DOHH2 (cell line): Measurements from ENCODE around the gene AJAP1.

Experiments used
- H3F3A ChIP-seq: fragments of 200-600 bp; sonication (generic), shearing (Covaris generic); 2 replicates; pipeline ENCODE4 v1.6.0; 2016; ENCODE audit warnings: antibody characterized with exemption, mild to moderate bottlenecking; ENCODE audit not compliant: control insufficient read depth, insufficient read depth
- H3K27ac ChIP-seq: fragments of 200-600 bp; sonication (generic); 2 replicates; pipeline ENCODE4 v1.5.1; 2014; ENCODE audit warnings: low read depth, mild to moderate bottlenecking, low read length, moderate library complexity
- H3K27me3 ChIP-seq: fragments of 200-600 bp; sonication (generic); 2 replicates; pipeline ENCODE4 v1.6.1; 2014; ENCODE audit warnings: mild to moderate bottlenecking, low read length, mixed read lengths; ENCODE audit not compliant: control insufficient read depth
- H3K36me3 ChIP-seq: fragments of 200-600 bp; sonication (generic); 2 replicates; pipeline ENCODE4 v1.6.1; 2014; ENCODE audit warnings: mild to moderate bottlenecking, low read length, moderate library complexity, mixed read lengths; ENCODE audit not compliant: control insufficient read depth
- H3K4me1 ChIP-seq: fragments of 200-600 bp; sonication (generic); 2 replicates; pipeline ENCODE4 v1.6.1; 2014; ENCODE audit warnings: mild to moderate bottlenecking, low read length, mixed read lengths; ENCODE audit not compliant: control insufficient read depth
- H3K4me2 ChIP-seq: fragments of 200-600 bp; sonication (generic); 2 replicates; pipeline ENCODE4 v1.6.0; 2014; ENCODE audit warnings: mild to moderate bottlenecking, low read length, moderate library complexity
- H3K4me3 ChIP-seq: fragments of 200-600 bp; sonication (generic); 2 replicates; pipeline ENCODE4 v1.5.1; 2014; ENCODE audit warnings: mild to moderate bottlenecking, low read length, mixed read lengths
- H3K79me2 ChIP-seq: fragments of 200-600 bp; sonication (generic); 2 replicates; pipeline ENCODE4 v1.6.1; 2014; ENCODE audit warnings: mild to moderate bottlenecking, low read length, mixed read lengths; ENCODE audit not compliant: control insufficient read depth
- H3K9me2 ChIP-seq: fragments of 200-600 bp; sonication (generic); replicated peaks from 2 replicates; pipeline ENCODE4 v1.6.1; 2014; ENCODE audit warnings: mild to moderate bottlenecking, low read length, mixed read lengths; ENCODE audit not compliant: control insufficient read depth
- H3K9me3 ChIP-seq: fragments of 200-600 bp; sonication (generic); 2 replicates; pipeline ENCODE4 v1.6.1; 2014; ENCODE audit warnings: antibody characterized with exemption, low read length, mixed read lengths; ENCODE audit not compliant: control insufficient read depth, insufficient read depth
- H4K20me1 ChIP-seq: fragments of 200-600 bp; sonication (generic); 2 replicates; pipeline ENCODE4 v1.6.0; 2014; ENCODE audit warnings: low read depth, mild to moderate bottlenecking, antibody characterized with exemption, low read length, moderate library complexity; ENCODE audit not compliant: control insufficient read depth, insufficient read depth
- CTCF ChIP-seq: fragments of 200-600 bp; sonication (generic); IDR thresholded peaks from one replicate; pipeline ENCODE4 v1.5.1; 2014; ENCODE audit warnings: antibody characterized with exemption, mild to moderate bottlenecking, low read depth, low read length; ENCODE audit not compliant: poor library complexity, severe bottlenecking
- EZH2phosphoT487 ChIP-seq: fragments of 200-600 bp; sonication (generic); IDR thresholded peaks from 2 replicates; pipeline ENCODE4 v1.6.1; 2017; ENCODE audit warnings: borderline replicate concordance, mild to moderate bottlenecking, antibody characterized with exemption, low read length, moderate library complexity, mixed read lengths

AJAP1 gene

GRCh38 chr1:4677608-4678007 lies 23.2 kb downstream of the AJAP1 start:
- Histone ChIP-seq H3K4me1 (no peaks in the 10 kb centered on the region), H3K4me3 (no peak overlapping the region)

DNA sequence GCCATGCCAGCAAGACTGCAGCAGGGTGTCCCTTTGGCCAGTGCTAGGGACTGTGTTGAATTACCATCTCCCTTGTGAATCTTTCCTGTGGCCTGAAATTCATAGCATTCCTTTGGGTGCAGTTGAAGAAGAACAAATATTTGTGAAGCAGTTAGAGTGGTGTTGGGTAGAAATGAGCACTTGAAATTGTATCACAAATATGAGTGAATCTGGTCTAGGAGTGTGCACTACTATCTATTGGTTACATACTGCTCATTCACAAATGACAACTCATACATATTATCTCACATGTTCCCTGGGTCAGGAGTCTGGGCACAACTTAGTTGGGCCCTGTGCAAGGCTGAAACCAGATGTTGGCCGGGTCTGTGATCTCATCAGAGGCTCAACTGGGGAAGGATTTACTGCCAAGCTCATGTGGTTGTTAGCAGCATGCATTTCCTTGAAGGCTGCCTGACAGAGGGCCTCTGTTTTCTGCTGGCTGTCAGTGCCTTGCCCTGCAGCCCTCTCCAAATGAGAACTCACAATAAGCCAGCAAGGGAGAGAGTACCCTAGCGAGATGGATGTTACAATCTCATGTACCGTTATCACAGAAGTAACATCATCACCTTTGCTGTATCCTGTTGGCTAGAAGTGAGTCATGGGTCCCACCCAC lies 23.8 kb downstream of the AJAP1 start:
- TF ChIP-seq EZH2phosphoT487 (no peak), CTCF (no peak)
- Histone ChIP-seq H3K27ac (no peak overlapping the region), H3K4me3 (no peak overlapping the region), H3K27me3 (no peaks in the 10 kb centered on the region), H4K20me1 (no peaks in the 10 kb centered on the region), H3F3A (no peaks in the 10 kb centered on the region), H3K4me1 (no peaks in the 10 kb centered on the region), H3K9me2 (no peaks in the 10 kb centered on the region), H3K36me3 (no peaks in the 10 kb centered on the region), H3K9me3 (no peaks in the 10 kb centered on the region), H3K4me2 (no peak overlapping the region), H3K79me2 (no peaks in the 10 kb centered on the region)

More at GRCh38 chr1:4677608-4678007, 23.2 kb downstream of the AJAP1 start:
- no peaks in the 10 kb centered on the region for H3K9me3 ChIP-seq
- no peak overlapping the region for H3K27ac ChIP-seq
- no peaks in the 10 kb centered on the region for H3K9me2 ChIP-seq
- no peaks in the 10 kb centered on the region for H3K79me2 ChIP-seq
- H3F3A ChIP-seq = no peaks in the 10 kb centered on the region
- no peaks in the 10 kb centered on the region for H4K20me1 ChIP-seq
- no peaks in the 10 kb centered on the region for H3K27me3 ChIP-seq
- H3K4me2 ChIP-seq = no peak overlapping the region
- H3K36me3 ChIP-seq = no peaks in the 10 kb centered on the region
- TF ChIP-seq EZH2phosphoT487 = no peak
- TF ChIP-seq CTCF = no peak

GRCh38 chr1:4681026-4681425 lies 26.6 kb downstream of the AJAP1 start:
- H3K9me2 ChIP-seq = no peaks in the 10 kb centered on the region
- H3K9me3 ChIP-seq = no peaks in the 10 kb centered on the region
- H3F3A ChIP-seq = no peaks in the 10 kb centered on the region
- H3K27me3 ChIP-seq = no peaks in the 10 kb centered on the region
- no peak overlapping the region for H3K4me2 ChIP-seq
- H3K4me3 ChIP-seq = no peak overlapping the region
- H3K36me3 ChIP-seq = no peaks in the 10 kb centered on the region
- H4K20me1 ChIP-seq = no peaks in the 10 kb centered on the region
- TF ChIP-seq EZH2phosphoT487 = no peak
- no peak for TF ChIP-seq CTCF
- no peak overlapping the region for H3K27ac ChIP-seq
- no peaks in the 10 kb centered on the region for H3K79me2 ChIP-seq
- H3K4me1 ChIP-seq = no peaks in the 10 kb centered on the region
